GM18520 (cell line): Measurements from ENCODE around the gene CMTM4.
"Not testable (repeated sequence)": the region's sequence is repeated elsewhere in the genome, so short reads cannot be mapped to it uniquely, and the experiment has no call there.

ENCODE experiments used
- ATAC-seq: cut with Tn5 transposase; IDR thresholded peaks from one replicate; pipeline ENCODE4 v1.9.1; 2021; ENCODE audit not compliant: unreplicated experiment

Gene CMTM4

GRCh38 chr16:66569131-66569530, 127.4 kb downstream of the CMTM4 start:
- no peak for ATAC-seq

- ATAC-seq: no peak
Observed at GRCh38 chr16:66568355-66568754, 128.2 kb downstream of the CMTM4 start.

DNA sequence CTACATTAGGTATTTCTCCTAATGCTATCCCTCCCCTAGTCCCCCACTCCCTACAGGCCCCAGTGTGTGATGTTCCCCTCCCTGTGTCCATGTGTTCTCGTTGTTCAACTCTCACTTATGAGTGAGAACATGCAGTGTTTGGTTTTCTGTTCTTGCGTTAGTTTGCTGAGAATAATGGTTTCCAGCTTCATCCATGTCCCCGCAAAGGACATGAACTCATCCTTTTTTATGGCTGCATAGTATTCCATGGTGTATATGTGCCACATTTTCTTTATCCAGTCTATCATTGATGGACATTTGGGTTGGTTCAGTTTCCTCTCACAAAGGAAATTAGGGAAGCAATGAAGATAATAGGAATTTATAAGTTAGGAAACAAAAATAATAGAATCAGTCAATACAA, 129.3 kb downstream of the CMTM4 start:
- ATAC-seq: not testable (repeated sequence)

DNA sequence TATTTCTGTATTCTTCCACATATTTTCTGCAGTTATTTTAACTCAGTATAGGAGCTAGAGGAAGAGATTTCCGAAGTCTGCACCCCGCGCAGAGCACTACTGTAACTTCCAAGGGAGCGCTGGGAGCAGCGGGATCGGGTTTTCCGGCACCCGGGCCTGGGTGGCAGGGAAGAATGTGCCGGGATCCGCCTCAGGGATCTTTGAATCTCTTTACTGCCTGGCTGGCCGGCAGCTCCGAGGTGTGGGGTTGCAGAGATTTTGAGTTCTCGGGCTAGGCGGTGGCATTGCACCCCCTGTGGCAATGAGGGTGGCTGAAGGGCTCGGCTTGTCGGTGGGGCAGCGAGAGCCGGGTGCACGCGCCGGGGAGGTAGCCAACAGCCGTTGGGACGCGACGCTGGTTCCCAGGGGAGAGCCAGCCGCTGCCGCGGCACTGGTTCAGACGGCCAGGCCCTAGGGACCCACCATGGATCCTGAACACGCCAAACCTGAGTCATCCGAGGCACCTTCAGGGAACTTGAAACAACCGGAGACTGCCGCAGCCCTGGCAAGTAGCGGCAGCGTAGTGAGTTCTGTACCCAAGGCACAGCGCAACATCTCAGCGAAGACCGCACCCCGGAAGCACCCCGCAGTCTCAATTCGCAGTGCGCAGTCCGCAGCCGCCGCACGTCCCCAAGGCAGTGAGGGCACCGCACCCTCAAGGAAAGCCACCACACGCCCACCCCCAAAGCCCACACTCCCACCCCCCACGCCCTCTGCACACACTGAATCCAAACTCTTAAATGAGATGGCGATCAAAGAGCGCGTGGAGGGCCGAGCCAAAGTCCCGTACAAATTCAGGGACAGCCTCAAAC, 130.3 kb downstream of the CMTM4 start, which contains the start of gene CMTM1:
TSS of gene CMTM1 (plus strand) at position 389 of the 851 bp plus-strand sequence. CDS start at position 464, 75 bp downstream.
- no peak for ATAC-seq
